Naive thymus-derived CD8-positive, alpha-beta T cell (primary cell): ENCODE results near the gene WRAP73. TPM values are rescaled to one million over a fixed set of nuclear protein-coding genes. Genes with fewer than 3 reads are reported as not detected.

Experiments
- polyA plus RNA-seq, 3 donors: library from polyadenylated mRNA; unstranded; fragments of 300-500 nt; fragmentation: Illumina TruSeq; gene quantifications; one replicate each; pipeline ENCODE4 v1.2.3, GENCODE V29; 2021
- total RNA-seq, 8 experiments: library from RNA in 2 of 8; stranded (reverse) in 2 of 8; gene quantifications; one replicate each; pipeline ENCODE4 v1.2.3 and lab custom pipeline; 2021 to 2026

WRAP73 gene
- total and polyA plus RNA-seq, 5 experiments from 2014 or later: 26.3 to 46.8 (median 32.1) TPM

Other genes starting within 250 kb of the WRAP73 start
- gene ARHGEF16, start 195.4 kb downstream of the WRAP73 start, total RNA-seq: not detected
- not detected for gene ARHGEF16, start 195.4 kb downstream of the WRAP73 start, polyA plus RNA-seq
- gene MEGF6, start 38.6 kb downstream of the WRAP73 start, total RNA-seq: 100 to 1,000 TPM; 197 to 198 TPM
- gene MEGF6, start 38.6 kb downstream of the WRAP73 start, polyA plus RNA-seq: 1 to 10 TPM; 2.2 to 3.5 (median 2.5) TPM
- 10 to 100 TPM; 57.4 to 61.7 TPM for gene TPRG1L, start 25.1 kb downstream of the WRAP73 start, total RNA-seq
- gene TPRG1L, start 25.1 kb downstream of the WRAP73 start, polyA plus RNA-seq: 10 to 100 TPM; 41.9 to 48.3 (median 42.3) TPM
- not detected for gene TP73, start 2.4 kb upstream of the WRAP73 start, total RNA-seq
- under 1 TPM in 2 of 3 donors, not detected in 1; 0.04 to 0.06 TPM for gene TP73, start 2.4 kb upstream of the WRAP73 start, polyA plus RNA-seq
- not detected for gene CCDC27, start 102.3 kb upstream of the WRAP73 start, total RNA-seq
- gene CCDC27, start 102.3 kb upstream of the WRAP73 start, polyA plus RNA-seq: not detected
- gene SMIM1, start 122.6 kb upstream of the WRAP73 start, total RNA-seq: 1 to 10 TPM; 2.8 to 5.7 TPM
- gene SMIM1, start 122.6 kb upstream of the WRAP73 start, polyA plus RNA-seq: 1 to 10 TPM; 1.3 to 2.3 (median 1.4) TPM
- 10 to 100 TPM; 46.0 to 52.6 TPM for gene LRRC47, start 146.4 kb upstream of the WRAP73 start, total RNA-seq
- gene LRRC47, start 146.4 kb upstream of the WRAP73 start, polyA plus RNA-seq: 10 to 100 TPM; 23.9 to 34.9 (median 34.6) TPM
- gene CEP104, start 207.1 kb upstream of the WRAP73 start, total RNA-seq: 10 to 100 TPM; 51.3 to 59.0 TPM
- gene CEP104, start 207.1 kb upstream of the WRAP73 start, polyA plus RNA-seq: 10 to 100 TPM; 13.1 to 19.4 (median 18.4) TPM
- 10 to 100 TPM; 20.6 to 21.1 TPM for gene DFFB, start 207.4 kb upstream of the WRAP73 start, total RNA-seq
- gene DFFB, start 207.4 kb upstream of the WRAP73 start, polyA plus RNA-seq: 10 to 100 TPM in 1 of 3 donors, 1 to 10 TPM in 2; 8.5 to 12.5 (median 9.8) TPM